SH-SY5Y (cell line): ENCODE measurements around the gene NDRG2.

Source experiments
- GATA2 ChIP-seq: IDR thresholded peaks from 2 replicates; pipeline ENCODE4 v1.6.1; 2011; ENCODE audit warnings: mild to moderate bottlenecking, low read depth, low read length
- GATA3 ChIP-seq: IDR thresholded peaks from 2 replicates; pipeline ENCODE4 v1.6.1; 2011; ENCODE audit warnings: low read depth, mild to moderate bottlenecking, low read length, moderate library complexity

DNA sequence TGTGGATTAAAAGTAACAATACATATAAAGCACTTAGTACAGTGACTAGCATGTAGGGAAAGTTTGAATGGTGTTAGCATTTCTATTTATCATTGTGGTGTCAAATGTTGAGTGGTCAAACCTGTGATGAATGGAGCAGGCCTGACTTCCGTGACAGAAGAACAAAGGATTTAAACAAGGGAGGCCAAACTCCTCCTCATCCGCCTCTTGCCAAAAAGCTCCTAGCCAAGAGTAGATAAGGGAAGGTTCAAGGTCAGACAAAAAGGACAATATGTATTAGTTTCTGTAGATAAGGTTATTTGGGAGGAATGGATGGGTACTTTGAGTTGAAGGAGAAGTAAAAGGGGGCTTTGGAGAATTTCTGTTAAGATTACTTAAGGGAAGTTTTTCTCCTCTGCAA lies 23.8 kb upstream of the NDRG2 start:
- TF ChIP-seq GATA2 (no peak), GATA3 (no peak)
